ENCODE data around the gene KCNJ2. TPM values are rescaled to one million over a fixed set of nuclear protein-coding genes. Genes with fewer than 3 reads are reported as not detected.
A peak's percentile ranks its signal among the peaks of the same experiment; 100 is the strongest.

The KCNJ2 gene
- polyA plus RNA-seq, 12 donors = 3.9 to 22.0 (median 6.9) TPM; not detected in 1

DNA sequence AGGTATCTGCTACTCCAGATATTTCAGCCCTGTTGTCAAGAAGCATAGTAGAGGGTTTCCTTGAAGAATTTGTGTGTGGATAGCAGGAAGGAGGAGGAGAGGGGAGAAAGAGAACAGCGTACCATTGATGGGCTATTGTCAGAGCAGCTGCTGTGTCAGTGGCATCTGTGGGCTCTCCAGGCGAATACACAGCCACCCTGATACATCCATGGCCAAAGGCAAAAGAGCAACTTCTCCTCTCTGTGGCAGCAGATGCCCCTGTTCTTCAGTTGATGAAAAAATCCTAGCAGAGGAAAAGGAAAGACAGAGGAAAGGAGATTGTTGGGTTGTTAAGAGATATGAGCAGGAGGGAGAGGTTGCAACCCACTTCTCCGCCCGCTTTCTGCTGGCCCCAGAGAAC, 12.2 kb upstream of the KCNJ2 start:
- no peak for DNase-seq

DNA sequence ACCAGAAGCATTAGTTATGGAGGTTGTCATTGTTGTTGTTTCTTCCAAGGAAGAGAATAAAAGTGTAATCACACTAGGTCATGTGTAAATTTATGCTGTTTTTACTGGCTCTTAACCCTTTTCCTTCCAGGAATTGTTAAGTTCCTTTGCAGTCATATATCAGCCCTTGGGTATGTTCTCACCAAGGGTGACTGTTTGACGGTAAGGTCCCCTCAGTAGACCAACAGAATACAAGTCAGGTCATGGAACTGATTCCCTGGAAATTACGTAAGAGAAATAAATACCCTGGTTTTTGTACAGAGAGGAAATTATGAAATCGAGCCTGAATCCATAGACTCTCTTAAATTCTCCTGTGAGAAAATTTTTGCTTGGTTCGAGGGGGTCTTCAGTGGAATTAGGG, 11.2 kb upstream of the KCNJ2 start:
- DNase-seq = no peak

DNA sequence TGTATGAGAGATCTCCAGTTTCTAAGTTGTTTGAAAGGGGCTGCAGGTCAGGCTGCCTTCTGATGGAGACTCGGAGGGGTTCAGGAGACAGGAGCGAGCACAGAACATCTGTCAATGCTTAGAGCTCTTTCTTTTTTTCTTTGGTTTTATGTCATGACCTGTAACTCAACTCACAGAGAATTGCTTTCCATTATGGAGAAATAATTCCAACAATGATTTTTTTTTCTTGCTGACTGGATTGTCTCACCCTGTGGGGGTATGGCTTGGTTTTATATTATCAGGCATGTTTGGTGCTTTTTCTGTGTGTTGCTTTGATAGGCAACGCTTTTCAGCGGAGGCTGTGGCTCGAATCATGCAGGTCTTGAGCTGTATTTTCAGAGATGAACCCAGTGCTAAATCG, 10.7 kb upstream of the KCNJ2 start:
- DNase-seq = no peak

DNA sequence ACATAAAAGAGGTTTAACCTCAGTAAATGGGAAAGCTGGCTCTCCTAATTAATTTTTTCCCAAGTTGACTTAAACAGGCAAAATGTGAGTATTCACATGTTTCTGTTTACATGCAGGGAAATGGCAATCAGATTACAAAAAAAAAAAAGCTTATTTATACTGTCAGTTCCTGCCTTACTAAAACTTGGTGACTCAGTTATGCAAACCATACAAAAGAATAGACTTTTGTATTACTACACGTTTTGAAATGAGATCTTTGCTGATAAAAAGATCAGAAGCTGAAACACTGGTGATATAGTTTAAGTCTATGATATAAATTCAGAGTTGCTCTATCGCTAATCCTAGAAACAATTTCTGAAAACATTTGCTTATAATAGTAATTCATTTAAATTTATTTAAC, 9.4 kb upstream of the KCNJ2 start:
- no peak for DNase-seq

DNA sequence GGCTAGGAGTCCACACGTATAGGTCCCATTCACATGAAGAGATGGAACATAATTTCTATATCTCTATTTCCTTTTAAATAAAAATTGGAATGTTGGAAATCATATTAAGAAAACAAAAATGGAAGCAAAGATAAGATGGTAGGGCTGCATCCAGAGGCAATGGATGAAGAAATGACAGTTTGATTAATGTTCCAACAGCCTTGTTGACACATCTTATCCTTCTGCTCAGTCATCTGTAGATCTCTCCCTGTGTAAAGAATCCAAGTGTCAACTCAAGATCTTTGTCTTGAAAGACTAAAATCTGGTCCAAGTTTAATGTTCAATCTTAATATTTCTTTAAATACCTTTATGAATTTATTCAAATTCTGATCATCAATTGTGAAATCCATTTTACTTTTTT, 7.8 kb upstream of the KCNJ2 start:
- DNase-seq = no peak

DNA sequence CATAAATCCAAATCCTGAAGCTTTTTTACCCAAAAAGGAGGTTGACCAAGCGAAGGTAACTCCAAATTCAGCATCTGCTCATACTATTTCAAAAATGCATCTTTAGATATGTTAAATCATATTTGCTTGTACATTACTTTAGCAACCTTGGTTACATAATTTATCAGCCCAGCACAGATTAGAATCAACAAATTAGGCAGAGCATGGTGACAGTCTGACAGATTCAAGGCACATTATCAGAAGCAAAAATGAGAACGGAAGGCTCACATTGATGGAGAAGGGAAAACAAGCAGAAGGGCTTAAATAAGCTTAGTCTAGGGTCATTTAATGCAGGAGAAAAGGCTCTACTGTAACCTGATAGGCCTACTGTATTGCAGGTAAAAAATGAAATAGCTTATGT, 3.9 kb upstream of the KCNJ2 start:
- no peak for DNase-seq

DNA sequence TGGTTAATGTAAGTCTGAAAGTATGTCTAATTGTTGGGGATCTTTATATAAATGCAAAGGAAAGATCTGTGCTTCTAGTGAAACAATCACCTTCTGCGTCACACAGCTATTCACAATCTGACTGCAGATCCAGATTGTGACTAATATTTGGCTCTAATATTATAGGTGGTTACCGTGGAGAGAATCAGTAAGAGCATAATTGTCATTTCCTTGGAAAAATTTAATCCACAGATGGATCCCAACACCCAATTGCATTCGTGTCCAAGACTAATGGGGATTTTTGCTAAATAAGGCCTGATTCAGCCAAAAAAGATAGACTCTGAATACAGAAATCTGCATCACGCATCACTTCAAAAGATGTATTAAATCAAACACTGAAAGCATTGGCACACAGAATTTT, 2.7 kb upstream of the KCNJ2 start:
- DNase-seq = no peak

DNA sequence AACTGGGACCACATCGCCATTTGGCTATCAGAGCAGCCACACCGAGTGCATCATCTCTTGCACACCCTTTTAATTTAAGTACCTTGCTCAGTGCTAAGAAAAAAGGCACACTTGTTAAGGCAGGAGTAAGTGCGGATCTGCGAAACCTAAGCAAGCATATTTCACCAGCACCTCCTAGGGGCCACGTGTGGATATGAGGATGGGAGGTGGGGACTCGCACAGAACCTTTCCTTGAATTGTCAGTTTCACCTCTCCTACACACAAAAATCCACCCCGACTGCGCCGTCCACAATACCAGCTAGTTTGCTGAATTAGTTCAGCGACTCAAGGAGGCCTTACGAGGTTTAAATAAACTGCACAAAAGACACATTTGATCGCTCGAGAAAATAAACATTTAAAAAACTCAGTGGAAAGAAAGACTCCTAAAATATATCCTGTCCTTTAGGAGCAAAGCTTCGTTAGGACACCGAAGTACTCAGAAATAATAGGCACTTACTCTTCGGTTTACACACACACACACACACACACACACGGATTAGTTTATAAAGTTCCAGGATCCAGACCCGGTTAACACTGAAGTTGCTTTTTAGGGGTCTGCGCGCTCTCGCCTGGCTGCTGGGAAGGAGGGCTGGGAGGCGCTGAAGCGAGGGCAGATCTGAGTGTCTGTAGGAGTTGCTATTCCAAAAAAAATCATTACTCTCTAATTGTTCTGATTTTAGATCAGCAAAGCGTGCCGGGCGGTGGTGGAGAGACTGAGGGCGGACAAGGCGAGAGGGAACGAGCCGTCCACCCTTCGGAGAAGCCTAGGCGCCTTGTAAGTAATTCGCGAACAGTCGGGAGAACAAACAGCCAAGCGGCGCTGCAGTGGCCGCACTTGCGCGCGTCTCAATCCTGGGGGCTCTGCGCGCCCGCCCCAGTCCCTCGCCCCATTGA, 1.0 kb upstream of the KCNJ2 start:
- DNase-seq = peak; percentile 69

DNA sequence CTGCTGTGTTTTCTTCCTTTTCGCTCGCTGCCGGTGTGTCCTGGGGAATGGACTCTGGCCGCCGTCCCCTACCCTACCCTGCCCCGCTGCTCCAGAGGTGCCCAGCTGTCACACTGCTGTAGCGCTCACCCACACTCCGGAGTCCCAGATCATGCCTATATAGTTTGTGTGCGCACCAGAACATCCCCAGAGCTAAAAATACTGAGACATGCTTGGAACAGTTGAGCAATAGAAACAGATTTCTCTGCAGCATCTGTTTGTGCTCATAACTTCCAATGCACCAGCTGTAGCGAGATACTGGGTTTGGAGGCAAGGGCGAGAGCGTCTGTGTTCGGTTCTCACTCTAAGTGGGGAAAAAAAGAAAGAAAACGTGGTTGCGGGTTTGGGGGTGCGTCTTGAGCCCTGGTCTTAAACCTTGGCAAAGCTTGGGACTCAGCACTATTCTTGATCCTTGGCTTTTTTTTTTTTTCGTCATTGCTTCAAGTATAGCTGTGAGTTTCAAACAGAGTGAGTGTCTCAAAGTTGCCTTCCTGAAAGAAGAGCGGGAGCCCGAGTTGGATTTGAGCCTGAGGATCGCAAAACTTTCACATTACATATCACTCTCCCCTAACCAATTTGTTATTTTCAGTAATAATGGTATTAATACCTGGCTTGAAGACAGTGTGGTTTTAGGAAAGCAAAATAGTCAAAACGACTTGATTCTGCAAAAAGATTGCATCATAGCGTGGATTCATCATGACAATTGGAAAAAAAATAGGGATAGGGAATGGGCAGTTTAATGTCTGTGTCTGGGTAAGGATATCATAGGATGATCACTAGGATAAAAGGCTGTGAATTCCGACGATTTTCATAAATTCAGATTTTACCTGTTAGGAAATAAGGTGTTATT, 621 bp downstream of the KCNJ2 start:
- peak; percentile 48 for DNase-seq

DNA sequence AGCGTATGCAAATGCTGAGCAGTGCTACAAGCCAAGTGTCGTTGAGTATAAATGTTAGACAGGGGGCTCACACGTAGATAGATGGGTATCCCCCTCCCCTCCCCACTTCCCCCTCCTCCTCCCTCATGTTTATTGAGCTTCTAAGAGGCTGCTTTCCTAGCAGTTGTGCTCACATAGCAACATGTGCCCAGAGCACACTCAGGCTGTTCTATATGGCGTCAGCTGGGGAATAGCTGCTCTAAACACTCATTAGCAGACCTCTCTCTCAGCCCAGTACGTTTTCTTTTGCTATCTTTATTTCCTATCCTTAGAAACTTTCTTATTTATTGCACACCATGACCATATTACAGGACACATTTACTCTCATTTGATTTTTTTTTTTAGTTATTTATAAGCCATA, 1.8 kb downstream of the KCNJ2 start:
- DNase-seq = no peak

DNA sequence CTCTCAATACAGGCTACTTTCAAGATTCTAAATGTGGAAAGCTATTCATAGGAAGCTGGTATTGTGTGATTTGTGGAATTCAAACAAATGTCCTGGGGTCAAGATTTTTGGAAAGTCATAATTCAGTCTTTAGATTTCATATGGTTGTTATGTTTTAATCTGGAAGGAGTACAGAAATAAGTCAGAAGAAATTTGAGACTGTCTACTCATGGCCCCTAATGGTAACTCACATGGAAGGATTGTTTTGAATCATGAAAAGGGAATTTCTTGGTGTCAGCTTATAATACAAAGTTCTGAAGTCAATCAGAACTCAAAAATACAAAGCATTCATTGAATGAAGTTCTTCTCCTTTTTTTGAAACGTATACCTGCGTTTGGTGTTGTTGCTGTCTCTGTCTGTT, 3.1 kb downstream of the KCNJ2 start:
- DNase-seq = no peak

DNA sequence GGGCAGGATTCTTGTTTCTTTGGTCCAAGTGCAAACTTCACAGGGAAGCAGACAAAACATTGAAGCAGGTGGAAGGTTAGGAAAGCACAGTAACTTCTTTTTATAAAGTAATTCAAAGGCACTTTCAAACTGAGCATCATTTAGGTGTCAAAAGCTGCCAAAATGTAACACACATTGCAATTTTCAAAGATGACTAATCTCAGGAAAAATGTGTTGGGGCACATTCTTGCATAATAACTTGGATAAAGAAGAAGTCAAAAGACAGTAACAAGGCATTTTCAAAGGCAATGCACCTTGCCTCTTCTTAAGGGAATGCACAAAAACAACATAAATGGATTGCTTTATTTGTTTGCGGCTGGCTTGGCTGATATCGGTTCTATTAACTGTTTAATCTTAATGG, 3.6 kb downstream of the KCNJ2 start:
- no peak for DNase-seq

DNA sequence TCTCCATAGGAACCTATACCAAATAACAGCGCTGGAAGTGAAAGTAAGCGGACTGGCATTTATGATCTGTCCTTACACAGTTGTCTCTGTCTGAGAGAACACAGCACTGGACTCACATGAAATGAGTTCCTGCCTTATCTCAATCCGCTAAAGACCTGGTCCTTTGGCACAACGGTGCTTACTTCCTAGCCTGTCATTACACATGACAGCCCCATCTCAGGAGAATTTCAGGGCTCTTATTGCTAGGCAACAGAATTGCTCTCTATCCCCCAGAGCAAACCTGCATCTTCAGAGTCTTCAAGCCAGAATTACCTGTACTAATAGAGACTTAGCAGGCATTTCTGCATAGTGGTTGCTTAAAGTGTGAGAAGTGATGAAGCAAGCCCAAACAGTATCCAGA, 4.3 kb downstream of the KCNJ2 start:
- DNase-seq = no peak

DNA sequence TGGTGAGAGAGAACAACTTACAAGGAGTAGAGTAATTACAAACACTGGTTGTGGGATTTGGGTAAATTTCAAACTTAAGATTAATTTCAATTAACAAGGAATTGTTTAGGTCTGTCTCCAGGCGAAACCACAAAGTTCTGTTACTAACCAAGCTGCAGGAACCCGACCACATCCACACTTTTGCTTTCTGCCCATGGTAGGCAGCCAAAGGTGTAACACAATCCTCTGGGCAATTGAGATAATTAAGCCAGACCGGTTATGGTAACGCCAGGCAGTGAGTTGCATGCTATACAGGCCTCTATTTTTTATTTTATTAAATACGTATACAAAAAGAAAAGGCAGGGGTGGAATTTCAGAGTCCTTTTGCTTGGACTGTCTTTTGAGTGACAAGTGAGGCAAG, 12.0 kb downstream of the KCNJ2 start:
- no peak for DNase-seq

DNA sequence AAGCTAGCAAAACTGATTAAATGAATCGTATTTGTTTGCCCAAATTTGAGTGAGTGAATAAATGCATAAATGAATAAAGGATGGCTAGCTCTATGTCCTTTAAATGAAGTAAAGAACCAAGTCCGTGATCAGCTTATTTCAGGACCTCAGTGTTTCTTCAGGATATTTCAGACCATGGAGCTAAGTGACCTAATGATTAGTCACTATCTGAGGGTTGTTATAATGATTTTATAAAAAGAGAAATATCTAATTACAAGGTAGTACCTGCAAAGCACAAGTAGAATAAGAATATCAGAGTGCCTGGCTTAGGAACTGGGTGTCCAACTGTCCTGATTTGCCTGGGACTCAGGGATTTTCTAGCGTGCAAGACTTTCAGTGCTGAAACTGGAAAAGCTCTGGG, 12.5 kb downstream of the KCNJ2 start:
- DNase-seq = no peak

DNA sequence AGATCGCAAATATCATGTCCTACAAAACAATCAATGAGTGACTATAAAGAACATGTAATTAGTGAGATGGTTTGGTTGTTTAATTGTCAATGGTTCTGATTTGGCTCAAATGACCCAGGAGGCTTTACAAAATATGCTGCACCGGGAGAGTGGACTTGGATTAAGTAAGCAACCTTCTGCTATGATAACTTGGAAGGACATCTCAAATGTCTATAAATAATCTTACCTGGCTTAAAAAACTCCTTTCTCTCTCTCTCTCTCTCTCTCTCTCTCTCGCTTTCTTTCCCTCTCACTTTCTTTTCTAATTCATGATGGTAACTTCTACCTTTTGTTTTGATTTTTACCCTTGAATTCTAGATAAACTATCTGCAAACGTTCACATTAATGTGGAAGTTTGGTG, 14.2 kb downstream of the KCNJ2 start:
- DNase-seq = no peak

DNA sequence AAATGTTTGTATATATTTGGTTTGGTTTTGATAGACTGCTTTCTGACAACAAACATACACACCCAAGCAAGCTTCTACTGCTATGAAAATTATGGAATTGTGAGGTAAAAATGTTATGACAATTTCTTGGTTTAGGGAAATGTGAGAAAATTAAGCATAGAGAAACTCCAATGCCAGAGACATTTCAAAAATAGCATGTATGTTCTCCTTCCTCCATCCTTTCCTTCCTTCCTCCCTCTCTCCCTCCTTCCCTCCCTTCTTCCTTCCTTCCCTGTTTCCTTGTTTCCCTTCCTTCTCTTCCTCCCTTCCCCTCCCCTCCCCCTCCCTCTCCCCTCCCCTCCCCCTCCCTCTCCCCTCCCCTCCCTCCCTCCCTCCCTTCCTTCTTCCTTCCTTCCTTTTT, 14.9 kb downstream of the KCNJ2 start:
- DNase-seq = no peak

DNA sequence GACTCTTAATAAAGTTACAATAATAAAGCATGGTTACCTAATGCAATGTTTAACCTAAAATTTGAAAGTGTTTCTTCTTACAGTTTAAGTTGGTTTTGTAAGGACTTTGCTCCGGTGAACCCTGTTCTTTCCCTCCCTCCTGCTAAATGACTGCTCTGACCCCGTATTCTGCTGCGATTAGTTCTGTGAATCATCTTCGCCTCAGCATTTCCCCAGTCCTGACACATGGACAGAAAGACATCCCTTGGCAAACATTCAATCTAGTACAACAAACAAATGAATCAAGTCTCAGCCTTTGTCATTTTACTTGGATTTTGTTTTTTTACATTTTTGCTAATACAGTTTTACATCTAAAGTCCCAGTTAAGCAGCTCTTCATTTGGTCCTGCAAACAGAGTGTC, 15.4 kb downstream of the KCNJ2 start:
- DNase-seq = no peak

DNA sequence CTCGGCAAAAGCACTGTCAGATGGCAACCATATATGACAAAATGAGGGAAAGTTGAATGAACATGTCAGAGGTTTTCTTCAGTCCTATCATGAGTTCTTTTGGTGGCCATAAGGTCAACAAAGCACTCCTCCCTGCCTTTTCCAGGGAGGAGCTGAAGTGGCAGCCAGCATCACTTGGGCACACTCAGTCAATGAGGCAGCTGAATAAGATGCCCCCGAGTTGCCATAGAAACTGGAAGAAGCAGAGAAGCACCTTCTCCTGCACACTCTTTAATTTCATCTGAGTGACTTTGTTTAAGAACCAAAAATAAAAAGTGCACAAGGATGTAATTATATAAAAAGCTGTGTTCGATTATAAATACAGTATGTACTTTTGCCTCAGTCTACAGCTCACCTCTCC, 16.0 kb downstream of the KCNJ2 start:
- DNase-seq = no peak

DNA sequence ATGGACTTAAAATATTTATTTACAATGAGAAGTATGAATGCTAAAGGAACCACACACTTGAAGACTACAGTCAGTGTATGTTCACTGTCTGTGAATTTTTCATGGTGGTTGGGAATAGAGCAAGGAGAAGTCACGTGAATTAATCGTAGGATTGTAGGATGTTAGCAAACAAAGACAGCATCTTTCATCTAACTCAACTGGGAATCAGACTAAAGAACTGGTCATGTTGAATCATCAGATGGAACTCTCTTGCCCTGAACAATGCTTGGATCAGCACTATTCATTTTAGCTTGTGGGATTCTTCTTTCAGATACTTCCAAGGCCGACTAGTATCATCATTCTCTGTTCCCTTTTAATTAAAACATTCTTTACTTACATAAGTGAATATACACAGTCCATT, 18.1 kb downstream of the KCNJ2 start:
- no peak for DNase-seq

DNA sequence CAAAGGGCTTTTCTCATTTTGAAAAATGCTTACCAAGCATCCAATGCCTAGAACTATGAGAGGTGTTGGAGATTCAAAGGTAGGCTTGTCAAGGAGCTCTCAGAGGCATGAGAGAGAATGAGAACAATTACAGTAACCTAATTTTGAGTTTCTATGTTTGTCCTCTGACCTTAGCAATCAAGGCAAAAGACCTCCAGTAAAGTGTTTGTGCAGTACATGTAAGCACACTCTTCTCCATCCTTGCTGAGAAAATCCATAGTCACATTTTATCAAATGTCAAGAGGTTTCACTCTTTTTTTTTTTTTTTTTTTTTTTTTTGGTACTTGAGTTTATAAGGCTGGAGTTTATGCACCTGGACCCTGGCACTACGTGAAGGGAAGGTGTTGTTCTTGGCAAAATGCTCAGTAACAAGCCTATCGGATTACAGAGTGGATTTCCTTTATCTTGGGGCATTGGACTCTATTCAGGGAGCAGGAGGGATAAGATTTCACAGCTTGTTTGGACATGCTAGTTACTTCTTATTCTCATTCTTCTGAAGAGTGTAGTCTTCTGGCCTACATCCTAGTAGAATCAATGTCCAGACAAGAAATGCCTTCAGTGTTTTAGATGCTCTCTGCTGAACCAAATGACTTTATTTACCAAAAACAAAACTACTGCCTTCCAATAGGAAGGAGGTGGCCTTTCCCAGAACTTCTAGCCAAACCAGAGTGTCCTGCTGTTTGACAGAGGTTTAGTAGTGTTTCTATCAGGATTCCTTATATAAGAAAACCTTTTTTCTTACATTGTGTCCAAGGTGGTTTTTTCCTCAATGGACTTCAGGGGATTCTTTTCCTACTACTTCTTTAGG, 21.9 kb downstream of the KCNJ2 start:
- DNase-seq = no peak

DNA sequence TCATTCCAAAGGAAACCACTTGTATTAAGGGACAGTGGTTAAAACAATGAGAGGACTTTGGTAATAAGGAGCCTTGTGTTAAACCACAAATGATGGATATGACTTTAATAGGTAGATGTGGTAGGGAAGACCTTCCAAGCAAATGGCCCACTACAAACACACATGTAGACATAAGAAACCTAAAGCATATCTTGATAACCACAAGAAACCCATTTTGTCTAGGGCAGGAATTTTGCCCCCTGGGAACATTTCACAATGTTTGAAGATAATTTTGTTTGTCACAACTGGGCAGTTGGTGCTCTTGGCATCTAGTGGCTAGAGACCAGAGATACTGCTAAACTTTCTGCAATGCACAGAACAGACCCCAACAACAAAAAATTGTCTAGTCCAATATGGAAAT, 25.8 kb downstream of the KCNJ2 start:
- no peak for DNase-seq

All from muscle of arm (tissue), 12 donors.